Spleen (tissue), 11 donors: Measurements from ENCODE around the gene PIP5K1B. TPM values are rescaled to one million over a fixed set of nuclear protein-coding genes. Genes with fewer than 3 reads are reported as not detected.

Source experiments
- DNase-seq: peaks from one replicate; pipeline ENCODE4 v3.0.0-alpha.2; 2020
- H3K27ac ChIP-seq, 8 donors: fragments of 200-600 bp; sonication (generic) in 7 of 8; 1 replicate in 4 of 8; 2 replicates in 4 of 8; pipeline versions ENCODE4 v1.5.0 to v1.8.0; 2016 to 2021; ENCODE audit warnings: inconsistent platforms in 4 of 8, mild to moderate bottlenecking in 4 of 8, moderate library complexity in 1 of 8
- H3K27me3 ChIP-seq, 7 donors: fragments of 200-600 bp; sonication (generic) in 6 of 7; replicated peaks in 1 of 7; 1 replicate in 4 of 7; 2 replicates in 3 of 7; pipeline versions ENCODE4 v1.5.0 to v1.8.0; 2016 to 2021; ENCODE audit warnings: inconsistent platforms in 3 of 7, mild to moderate bottlenecking in 1 of 7
- H3K36me3 ChIP-seq, 6 donors: fragments of 200-600 bp; sonication (generic) in 5 of 6; 1 replicate in 4 of 6; 2 replicates in 2 of 6; pipeline versions ENCODE4 v1.5.0 to v1.8.0; 2016 to 2021; ENCODE audit warnings: inconsistent platforms in 2 of 6
- H3K4me1 ChIP-seq, 6 donors: fragments of 200-600 bp; sonication (generic) in 5 of 6; 1 replicate in 3 of 6; 2 replicates in 3 of 6; pipeline versions ENCODE4 v1.5.0 to v1.8.0; 2016 to 2021; ENCODE audit warnings: inconsistent platforms in 3 of 6
- H3K4me3 ChIP-seq, 8 donors: fragments of 200-600 bp; sonication (generic) in 7 of 8; 1 replicate in 4 of 8; 2 replicates in 4 of 8; pipeline versions ENCODE4 v1.5.0 to v1.8.0; 2016 to 2021; ENCODE audit warnings: inconsistent platforms in 4 of 8, mild to moderate bottlenecking in 4 of 8, moderate library complexity in 2 of 8
- H3K9me3 ChIP-seq, 8 donors: fragments of 200-600 bp; sonication (generic) in 7 of 8; 1 replicate in 4 of 8; 2 replicates in 4 of 8; pipeline versions ENCODE4 v1.5.0 to v1.8.0; 2016 to 2021; ENCODE audit warnings: inconsistent platforms in 4 of 8
- POLR2A ChIP-seq, 3 donors: fragments of 450-650 bp; IDR thresholded peaks; one replicate each; pipeline ENCODE4 v1.5.1; 2017; ENCODE audit warnings: antibody characterized with exemption in 3 of 3, mild to moderate bottlenecking in 1 of 3
- POLR2AphosphoS5 ChIP-seq, 3 donors: sonication (generic); formaldehyde crosslinking; IDR thresholded peaks; one replicate each; pipeline ENCODE4 v1.5.1; 2017; ENCODE audit warnings: antibody characterized with exemption in 3 of 3
- WGBS, 5 donors: extraction: QIAGEN DNeasy Blood & Tissue Kit in 3 of 5; methylation state at CpG; one replicate each; pipeline versions ENCODE4 v1.1.5 to v1.1.7; 2013 to 2018; 5-methylcytosine and 5-hydroxymethylcytosine counted together
- intact Hi-C: fragments of 100-400 bp; cut with DNase I; formaldehyde crosslinking; loops from one replicate; pipeline ENCODE4 v1.15.0; 2023; ENCODE audit warnings: low total_unique reads
- polyA plus RNA-seq, 3 donors: library from polyadenylated mRNA; stranded (reverse); fragments of 200-250 nt; gene quantifications; one replicate each; pipeline ENCODE4 v1.2.1, GENCODE V29; 2013
- total RNA-seq, 7 donors: library from RNA; depleted of rRNA in 3 of 7; stranded (reverse); fragments of >200 nt in 3 of 7; fragmentation: NEBNext Ultra II Directional in 4 of 7; extraction: Animal tissue kit (Norgen Biotek cat#: 25700) in 4 of 7; gene quantifications; one replicate each; pipeline versions ENCODE4 v1.1.0 to v1.2.1, GENCODE V29; 2016 to 2021
- TF ChIP-seq, protein P1 (sequence below), 11 experiments: fragments of 200-600 bp in 7 of 11; fragments of 450-650 bp in 4 of 11; sonication (generic) in 4 of 11; IDR thresholded peaks in 8 of 11; conservative IDR thresholded peaks in 3 of 11; 1 replicate in 7 of 11; 2 replicates in 4 of 11; pipeline versions ENCODE4 v1.4.0 to v1.8.0; 2016 to 2021; ENCODE audit warnings: antibody characterized with exemption in 11 of 11, inconsistent platforms in 4 of 11, mild to moderate bottlenecking in 1 of 11
- donor health status: healthy with polysubstance abuse.
- donor health status: DM: no; HTN: no; CAD: no; lungs with moderate emphysema.
- donor health status: DM: no; HTN: no; CAD: no.
- donor health status: Bipolar disorder and iron deficiency.
- donor health status: healthy.
- donor health status: DM: no; HTN: no; CAD: no.
- donor health status: DM: yes; HTN: yes; CAD: no.

The PIP5K1B gene
- total and polyA plus RNA-seq, 10 donors, result 1.5 to 10.3 (median 6.8) TPM

DNA sequence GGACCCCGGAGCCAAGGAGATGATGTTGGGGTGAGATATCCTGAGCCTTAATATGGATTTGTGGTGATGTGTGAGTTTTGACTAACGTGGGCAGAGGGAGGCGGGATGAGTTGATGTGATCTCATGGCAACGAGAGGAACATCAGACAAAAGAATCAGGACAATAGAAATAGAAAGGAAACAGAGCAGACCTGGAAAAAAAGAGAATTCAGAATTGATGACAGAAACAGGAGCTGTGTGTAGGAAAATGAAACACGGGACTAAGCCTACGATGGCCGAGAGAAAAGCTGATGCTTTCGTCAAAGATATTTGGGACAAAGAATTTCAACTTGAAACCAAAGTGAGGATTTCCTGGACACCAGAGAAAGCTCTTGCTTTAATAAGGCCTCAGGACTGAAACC, 298.0 kb downstream of the PIP5K1B start:
- 78 to 82% (median 80%) methylated on average over 8 of the region's 8 CpGs for WGBS, 5 donors
- no peak overlapping the region for H3K4me3 ChIP-seq
- TF ChIP-seq POLR2AphosphoS5 (IDR thresholded peaks at IDR 0.05) (no peak), POLR2A (IDR thresholded peaks at IDR 0.05) (no peak)
- TF ChIP-seq, protein P1, sequence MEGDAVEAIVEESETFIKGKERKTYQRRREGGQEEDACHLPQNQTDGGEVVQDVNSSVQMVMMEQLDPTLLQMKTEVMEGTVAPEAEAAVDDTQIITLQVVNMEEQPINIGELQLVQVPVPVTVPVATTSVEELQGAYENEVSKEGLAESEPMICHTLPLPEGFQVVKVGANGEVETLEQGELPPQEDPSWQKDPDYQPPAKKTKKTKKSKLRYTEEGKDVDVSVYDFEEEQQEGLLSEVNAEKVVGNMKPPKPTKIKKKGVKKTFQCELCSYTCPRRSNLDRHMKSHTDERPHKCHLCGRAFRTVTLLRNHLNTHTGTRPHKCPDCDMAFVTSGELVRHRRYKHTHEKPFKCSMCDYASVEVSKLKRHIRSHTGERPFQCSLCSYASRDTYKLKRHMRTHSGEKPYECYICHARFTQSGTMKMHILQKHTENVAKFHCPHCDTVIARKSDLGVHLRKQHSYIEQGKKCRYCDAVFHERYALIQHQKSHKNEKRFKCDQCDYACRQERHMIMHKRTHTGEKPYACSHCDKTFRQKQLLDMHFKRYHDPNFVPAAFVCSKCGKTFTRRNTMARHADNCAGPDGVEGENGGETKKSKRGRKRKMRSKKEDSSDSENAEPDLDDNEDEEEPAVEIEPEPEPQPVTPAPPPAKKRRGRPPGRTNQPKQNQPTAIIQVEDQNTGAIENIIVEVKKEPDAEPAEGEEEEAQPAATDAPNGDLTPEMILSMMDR (IDR thresholded peaks at IDR 0.05 in 8 of 11, conservative IDR thresholded peaks at IDR 0.05 in 3 of 11), result no peak
- H3K4me1 ChIP-seq, result peaks cover 0 to 16% (median 3%) of the 10 kb centered on the region in 6 donors
- no peaks in the 10 kb centered on the region for H3K27me3 ChIP-seq
- intact Hi-C loops, result loop anchor here (10.0 kb wide), 1 partner anchor 418 kb away; no protein-coding TSS in a partner anchor
- no peak for DNase-seq
- no peaks in the 10 kb centered on the region for H3K36me3 ChIP-seq
- H3K27ac ChIP-seq, result no peak overlapping the region
- H3K9me3 ChIP-seq, result no peaks in the 10 kb centered on the region

DNA sequence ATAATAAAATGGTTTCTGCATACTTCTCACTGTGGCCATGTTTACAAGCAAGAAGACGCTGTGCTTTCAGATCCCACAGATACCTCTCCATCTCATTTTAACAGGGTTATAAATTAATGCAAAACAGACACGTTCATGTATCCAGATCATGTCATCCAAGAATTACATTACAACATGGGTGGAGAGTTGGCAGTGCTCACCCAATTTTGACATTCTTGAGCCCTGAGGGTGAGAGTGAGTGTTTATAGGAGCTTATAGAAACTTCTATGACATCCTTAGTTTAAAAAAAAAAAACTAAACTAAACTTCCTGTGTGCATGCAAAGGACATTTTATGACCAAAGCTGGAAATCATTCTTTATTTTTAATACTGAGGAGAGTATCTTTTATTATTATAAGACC, 299.8 kb downstream of the PIP5K1B start:
- Histone ChIP-seq H3K9me3 (no peaks in the 10 kb centered on the region), H3K4me1 (no peaks in the 10 kb centered on the region), H3K27ac (no peak overlapping the region), H3K36me3 (no peaks in the 10 kb centered on the region), H3K4me3 (no peak overlapping the region), H3K27me3 (no peaks in the 10 kb centered on the region)
- 76 to 91% (median 84%) methylated on average over 2 of the region's 2 CpGs for WGBS, 5 donors
- no peak for TF ChIP-seq POLR2AphosphoS5 (IDR thresholded peaks at IDR 0.05)
- TF ChIP-seq, protein P1 (IDR thresholded peaks at IDR 0.05 in 8 of 11, conservative IDR thresholded peaks at IDR 0.05 in 3 of 11), result no peak
- TF ChIP-seq POLR2A (IDR thresholded peaks at IDR 0.05), result no peak
- intact Hi-C loops, result loop anchor here (10.0 kb wide), 1 partner anchor 420 kb away; no protein-coding TSS in a partner anchor
- no peak for DNase-seq

DNA sequence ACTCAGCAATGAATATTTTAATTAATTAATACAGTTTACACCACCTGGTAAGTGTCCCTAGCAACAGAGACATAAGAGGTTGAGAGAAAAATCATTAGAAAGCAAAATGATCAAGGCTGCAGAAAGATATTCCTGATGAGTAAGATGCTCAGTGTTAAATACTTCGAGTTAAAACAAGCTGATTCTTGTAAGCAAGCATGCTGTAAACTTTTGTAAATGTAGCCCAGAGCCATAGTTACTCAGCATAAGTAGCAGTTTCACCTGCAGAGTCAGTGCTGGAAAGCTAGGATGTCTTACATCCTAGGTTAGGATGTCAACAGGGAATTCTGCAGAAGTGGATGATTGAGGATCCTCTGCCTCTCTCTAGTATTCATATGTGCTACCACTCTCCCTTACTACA, 304.7 kb downstream of the PIP5K1B start:
- Histone ChIP-seq H3K4me1 (peaks cover 0 to 15% (median 0%) of the 10 kb centered on the region in 6 donors), H3K9me3 (no peaks in the 10 kb centered on the region), H3K36me3 (no peaks in the 10 kb centered on the region), H3K4me3 (no peak overlapping the region), H3K27me3 (peaks cover 0 to 13% (median 0%) of the 10 kb centered on the region in 7 donors), H3K27ac (no peak overlapping the region)
- no peak for TF ChIP-seq POLR2A (IDR thresholded peaks at IDR 0.05)
- no peak for TF ChIP-seq POLR2AphosphoS5 (IDR thresholded peaks at IDR 0.05)
- WGBS, 5 donors, result 58 to 94% (median 75%) methylated on average over 1 of the region's 1 CpG
- no peak for DNase-seq
- intact Hi-C loops, result loop anchor here (10.0 kb wide), 1 partner anchor 425 kb away; no protein-coding TSS in a partner anchor

DNA sequence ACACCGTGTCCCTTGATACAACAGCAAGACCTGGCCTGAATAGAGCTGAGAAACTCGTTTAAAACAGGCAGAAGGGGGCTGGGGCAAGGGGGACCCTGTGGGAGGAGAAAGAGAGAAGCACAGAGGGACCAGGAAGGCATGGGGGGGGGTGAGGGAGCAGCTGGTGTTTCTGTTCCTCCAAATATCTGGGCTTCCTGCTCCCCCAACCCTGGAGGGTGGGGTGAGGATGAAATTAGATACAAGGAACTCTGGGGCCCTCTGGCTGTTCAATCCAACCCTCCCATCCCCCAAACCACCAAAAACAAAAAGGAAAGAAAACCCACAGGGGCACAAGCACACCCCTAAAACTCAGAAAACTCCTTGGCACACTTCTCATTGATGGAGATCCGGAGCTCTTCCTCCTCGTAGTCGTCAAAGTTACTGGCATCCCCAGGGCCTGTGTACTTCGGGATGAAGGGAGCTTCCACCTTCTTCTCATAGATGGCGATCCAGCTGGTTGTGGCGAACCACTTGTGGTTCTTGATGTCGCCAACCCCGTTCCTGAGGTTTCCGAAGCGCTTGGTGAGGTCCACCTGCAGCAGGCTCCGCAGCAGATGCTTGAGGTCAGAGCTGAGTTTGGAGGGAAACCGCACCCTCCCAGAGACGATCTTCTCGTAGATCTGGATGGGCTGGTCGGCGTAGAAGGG, 307.8 kb downstream of the PIP5K1B start:
- Histone ChIP-seq H3K9me3 (no peaks in the 10 kb centered on the region), H3K36me3 (no peaks in the 10 kb centered on the region), H3K4me1 (peaks cover 0 to 15% (median 0%) of the 10 kb centered on the region in 6 donors), H3K4me3 (no peak overlapping the region), H3K27ac (no peak overlapping the region), H3K27me3 (peaks cover 0 to 13% (median 0%) of the 10 kb centered on the region in 7 donors)
- 23 to 41% (median 34%) methylated on average over 10 to 18 of the region's 18 CpGs for WGBS, 5 donors
- no peak for DNase-seq
- intact Hi-C loops, result no loop called here
- TF ChIP-seq, protein P1 (IDR thresholded peaks at IDR 0.05 in 8 of 11, conservative IDR thresholded peaks at IDR 0.05 in 3 of 11), result no peak
- no peak for TF ChIP-seq POLR2A (IDR thresholded peaks at IDR 0.05)
- TF ChIP-seq POLR2AphosphoS5 (IDR thresholded peaks at IDR 0.05), result no peak
